ENCODE measurements around the gene SLC25A12.

GRCh38 chr2:171798156-171798820 is 95.8 kb downstream of the SLC25A12 start:
- no peak for TF ChIP-seq ZBTB33 (IDR thresholded peaks at IDR 0.05)
- no peak for TF ChIP-seq CTCF (IDR thresholded peaks at IDR 0.05 in 2 of 3, conservative IDR thresholded peaks at IDR 0.05 in 1 of 3; ENCODE audit: control insufficient read depth in 2 of 3, extremely low read depth in 1 of 3, insufficient read depth in 1 of 3, low read depth in 3 of 3, low read length in 3 of 3)
- no peak for TF ChIP-seq SP1 (IDR thresholded peaks at IDR 0.05; ENCODE audit: low read depth, low read length)
- no peak for TF ChIP-seq POLR2A (IDR thresholded peaks at IDR 0.05; ENCODE audit: low read depth, low read length)
